Measurements from ENCODE around the gene GLE1. TPM values are rescaled to one million over a fixed set of nuclear protein-coding genes. Genes with fewer than 3 reads are reported as not detected.
"Not testable (repeated sequence)": the region's sequence is repeated elsewhere in the genome, so short reads cannot be mapped to it uniquely, and the experiment has no call there.

GLE1 gene
- total and polyA plus RNA-seq, 7 donors = 17.6 to 29.4 (median 20.8) TPM

GRCh38 chr9:128575916-128576315, 71.4 kb downstream of the GLE1 start:
- 82 to 96% methylated on average over 2 of the region's 2 CpGs for WGBS, 2 donors
- Histone ChIP-seq H3K36me3 (peaks cover 40 to 93% (median 64%) of the 10 kb centered on the region in 4 donors), H3K4me1 (no peaks in the 10 kb centered on the region), H3K9me3 (no peaks in the 10 kb centered on the region), H3K4me3 (no peak overlapping the region), H3K27ac (no peak overlapping the region), H3K27me3 (no peaks in the 10 kb centered on the region)
- intact Hi-C loops (cut with DNase I) = no loop called here
- DNase-seq = no peak
- TF ChIP-seq POLR2AphosphoS5 (IDR thresholded peaks at IDR 0.05) (no peak), CTCF (IDR thresholded peaks at IDR 0.05) (no peak), EP300 (IDR thresholded peaks at IDR 0.05) (no peak)

GRCh38 chr9:128577206-128577605, 72.7 kb downstream of the GLE1 start:
- WGBS, 2 donors = 91 to 93% methylated on average over 8 of the region's 8 CpGs
- H3K9me3 ChIP-seq = no peaks in the 10 kb centered on the region
- no peak for DNase-seq
- H3K27me3 ChIP-seq = no peaks in the 10 kb centered on the region
- TF ChIP-seq EP300 (IDR thresholded peaks at IDR 0.05) = no peak
- no peak for TF ChIP-seq POLR2A (IDR thresholded peaks at IDR 0.05)
- no peak for TF ChIP-seq POLR2AphosphoS5 (IDR thresholded peaks at IDR 0.05)
- no peak for TF ChIP-seq CTCF (IDR thresholded peaks at IDR 0.05)
- H3K36me3 ChIP-seq = peaks cover 40 to 98% (median 76%) of the 10 kb centered on the region in 4 donors
- no peaks in the 10 kb centered on the region for H3K4me1 ChIP-seq
- no peak overlapping the region for H3K27ac ChIP-seq
- no peak overlapping the region for H3K4me3 ChIP-seq
- intact Hi-C loops (cut with DNase I) = no loop called here

GRCh38 chr9:128579194-128579593, 74.7 kb downstream of the GLE1 start:
- H3K36me3 ChIP-seq = peaks cover 60 to 100% (median 93%) of the 10 kb centered on the region in 4 donors
- WGBS, 2 donors = 24 to 87% methylated on average over 1 of the region's 1 CpG
- DNase-seq = no peak
- no peak overlapping the region for H3K4me3 ChIP-seq
- intact Hi-C loops (cut with DNase I) = no loop called here
- no peaks in the 10 kb centered on the region for H3K9me3 ChIP-seq
- no peak for TF ChIP-seq POLR2A (IDR thresholded peaks at IDR 0.05)
- no peaks in the 10 kb centered on the region for H3K4me1 ChIP-seq
- no peak overlapping the region for H3K27ac ChIP-seq
- H3K27me3 ChIP-seq = no peaks in the 10 kb centered on the region

- Histone ChIP-seq H3K4me1 (no peaks in the 10 kb centered on the region), H3K36me3 (peaks cover 63 to 100% (median 95%) of the 10 kb centered on the region in 4 donors), H3K9me3 (no peaks in the 10 kb centered on the region), H3K4me3 (no peak overlapping the region), H3K27ac (no peak overlapping the region), H3K27me3 (no peaks in the 10 kb centered on the region)
- TF ChIP-seq EP300 (IDR thresholded peaks at IDR 0.05) (no peak), POLR2A (IDR thresholded peaks at IDR 0.05) (no peak), POLR2AphosphoS5 (IDR thresholded peaks at IDR 0.05) (no peak), CTCF (IDR thresholded peaks at IDR 0.05) (no peak)
- intact Hi-C loops (cut with DNase I) = no loop called here
- WGBS, 2 donors = 93 to 95% methylated on average over 10 of the region's 10 CpGs
- DNase-seq = no peak
These were observed 76.2 kb downstream of the GLE1 start for GRCh38 chr9:128580731-128581130.

GRCh38 chr9:128585155-128585554, 80.6 kb downstream of the GLE1 start:
- H3K9me3 ChIP-seq; H3K4me1 ChIP-seq; H3K4me3 ChIP-seq; intact Hi-C loops (cut with DNase I); H3K27me3 ChIP-seq; H3K27ac ChIP-seq; DNase-seq: not testable (repeated sequence)
- WGBS, 2 donors = 90 to 95% methylated on average over 8 of the region's 8 CpGs
- H3K36me3 ChIP-seq = peaks cover 49 to 100% (median 89%) of the 10 kb centered on the region in 4 donors

- WGBS, 2 donors = 91 to 93% methylated on average over 11 of the region's 11 CpGs
- intact Hi-C loops (cut with DNase I); H3K4me1 ChIP-seq; DNase-seq; H3K4me3 ChIP-seq; H3K27me3 ChIP-seq; H3K9me3 ChIP-seq; H3K27ac ChIP-seq: not testable (repeated sequence)
- H3K36me3 ChIP-seq = peaks cover 59 to 99% (median 91%) of the 10 kb centered on the region in 4 donors
These were observed 82.4 kb downstream of the GLE1 start for GRCh38 chr9:128586934-128587333.

Measured in sigmoid colon (tissue), 7 donors.